Osteocyte (in vitro differentiated cells): Measurements from ENCODE around the gene IQCH. TPM values are rescaled to one million over a fixed set of nuclear protein-coding genes. Genes with fewer than 3 reads are reported as not detected.

ENCODE experiments used
- DNase-seq: peaks from one replicate; pipeline ENCODE4 v3.0.0; 2021; ENCODE audit warnings: mixed read lengths; ENCODE audit not compliant: unreplicated experiment; ENCODE audit errors: extremely low spot score
- H3K27ac Mint-ChIP-seq: one replicate; pipeline ENCODE4 v1.8.0; 2021; ENCODE audit warnings: mild to moderate bottlenecking, mixed read lengths; ENCODE audit not compliant: unreplicated experiment
- H3K27me3 Mint-ChIP-seq: one replicate; pipeline ENCODE4 v1.8.0; 2021; ENCODE audit warnings: mixed read lengths; ENCODE audit not compliant: unreplicated experiment
- H3K36me3 Mint-ChIP-seq: one replicate; pipeline ENCODE4 v1.8.0; 2021; ENCODE audit warnings: mixed read lengths; ENCODE audit not compliant: unreplicated experiment
- H3K4me1 Mint-ChIP-seq: one replicate; pipeline ENCODE4 v1.8.0; 2021; ENCODE audit warnings: mixed read lengths; ENCODE audit not compliant: unreplicated experiment
- H3K4me3 Mint-ChIP-seq: one replicate; pipeline ENCODE4 v1.8.0; 2021; ENCODE audit warnings: mild to moderate bottlenecking, moderate library complexity, mixed read lengths; ENCODE audit not compliant: unreplicated experiment
- H3K9me3 Mint-ChIP-seq: one replicate; pipeline ENCODE4 v1.8.0; 2021; ENCODE audit warnings: mixed read lengths; ENCODE audit not compliant: unreplicated experiment
- CTCF ChIP-seq: fragments of 200-600 bp; sonication (generic); IDR thresholded peaks from 2 replicates; pipeline ENCODE4 v1.5.0; 2021; ENCODE audit warnings: antibody characterized with exemption, mild to moderate bottlenecking, moderate library complexity
- total RNA-seq: library from RNA; stranded (reverse); gene quantifications from 2 replicates; pipeline ENCODE4 v1.2.1, GENCODE V29; 2021

IQCH gene
- total RNA-seq, 1 donor from 2014 or later = 2.0 TPM

GRCh38 chr15:67512933-67513714 lies 258.5 kb downstream of the IQCH start:
- no peaks in the 10 kb centered on the region for H3K9me3 Mint-ChIP-seq
- no peak overlapping the region for H3K27ac Mint-ChIP-seq
- H3K36me3 Mint-ChIP-seq = peaks cover 10% of the 10 kb centered on the region
- no peak for DNase-seq
- H3K4me3 Mint-ChIP-seq = no peak overlapping the region
- H3K27me3 Mint-ChIP-seq = no peaks in the 10 kb centered on the region
- H3K4me1 Mint-ChIP-seq = peaks cover 35% of the 10 kb centered on the region
- no peak for TF ChIP-seq CTCF

- no peaks in the 10 kb centered on the region for H3K9me3 Mint-ChIP-seq
- peaks cover 10% of the 10 kb centered on the region for H3K36me3 Mint-ChIP-seq
- no peaks in the 10 kb centered on the region for H3K27me3 Mint-ChIP-seq
- TF ChIP-seq CTCF = no peak
- no peak overlapping the region for H3K27ac Mint-ChIP-seq
- no peak overlapping the region for H3K4me3 Mint-ChIP-seq
- DNase-seq = no peak
- peaks cover 27% of the 10 kb centered on the region for H3K4me1 Mint-ChIP-seq
Observed at GRCh38 chr15:67515090-67515489, 260.5 kb downstream of the IQCH start.

DNA sequence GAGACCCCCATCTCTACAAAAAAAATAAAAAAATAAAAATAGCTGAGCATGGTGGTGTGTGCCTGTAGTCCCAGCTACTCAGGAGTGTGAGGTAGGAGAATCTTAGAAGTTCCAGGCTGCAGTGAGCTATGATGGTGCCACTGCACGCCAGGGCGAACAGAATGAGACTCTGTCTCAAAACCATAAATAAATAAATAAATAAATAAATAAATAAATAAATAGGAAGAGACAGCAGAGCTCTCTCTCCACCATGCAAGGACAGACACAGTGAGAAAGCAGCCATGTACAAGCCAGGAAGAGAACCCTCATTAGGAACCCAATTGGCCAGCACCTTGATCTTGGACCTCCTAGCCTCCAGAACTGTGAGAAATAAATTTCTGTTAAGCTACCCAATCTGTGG lies 261.0 kb downstream of the IQCH start:
- H3K27ac Mint-ChIP-seq = no peak overlapping the region
- peaks cover 24% of the 10 kb centered on the region for H3K4me1 Mint-ChIP-seq
- DNase-seq = no peak
- no peak for TF ChIP-seq CTCF
- H3K9me3 Mint-ChIP-seq = no peaks in the 10 kb centered on the region
- no peaks in the 10 kb centered on the region for H3K27me3 Mint-ChIP-seq
- H3K4me3 Mint-ChIP-seq = no peak overlapping the region
- peaks cover 10% of the 10 kb centered on the region for H3K36me3 Mint-ChIP-seq

GRCh38 chr15:67520321-67521028 lies 265.9 kb downstream of the IQCH start:
- Mint-ChIP-seq H3K36me3 (peaks cover 6% of the 10 kb centered on the region), H3K27me3 (no peaks in the 10 kb centered on the region), H3K4me3 (peak overlapping the region; percentile 73), H3K27ac (peak overlapping the region; percentile 69), H3K4me1 (peaks cover 28% of the 10 kb centered on the region), H3K9me3 (no peaks in the 10 kb centered on the region)
- TF ChIP-seq CTCF = no peak
- no peak for DNase-seq
